ENCODE measurements around the gene CCDC138.
A peak's percentile ranks its signal among the peaks of the same experiment; 100 is the strongest.

Gene CCDC138

GRCh38 chr2:108803045-108803736 is 16.6 kb downstream of the CCDC138 start:
- no peak for FAIRE-seq
- no peak for DNase-seq (ENCODE audit: insufficient read length, low spot score)
- TF ChIP-seq CTCF (IDR thresholded peaks at IDR 0.05; ENCODE audit: insufficient read depth, missing control alignments): no peak

- DNase-seq (ENCODE audit: insufficient read length, low spot score) (no peak), FAIRE-seq (no peak)
- TF ChIP-seq CTCF (IDR thresholded peaks at IDR 0.05; ENCODE audit: insufficient read depth, missing control alignments): no peak
Measured at GRCh38 chr2:108805032-108805431, 18.5 kb downstream of the CCDC138 start.

- FAIRE-seq: peak; percentile 96
- no peak for TF ChIP-seq CTCF (IDR thresholded peaks at IDR 0.05; ENCODE audit: insufficient read depth, missing control alignments)
- DNase-seq (ENCODE audit: insufficient read length, low spot score): no peak
Measured at GRCh38 chr2:108805782-108806181, 19.2 kb downstream of the CCDC138 start.

- TF ChIP-seq CTCF (IDR thresholded peaks at IDR 0.05; ENCODE audit: insufficient read depth, missing control alignments): no peak
- DNase-seq (ENCODE audit: insufficient read length, low spot score) (no peak), FAIRE-seq (peak; percentile 25)
Measured at GRCh38 chr2:108806371-108807113, 20.0 kb downstream of the CCDC138 start.

GRCh38 chr2:108809936-108810335 is 23.4 kb downstream of the CCDC138 start:
- FAIRE-seq (no peak), DNase-seq (ENCODE audit: insufficient read length, low spot score) (no peak)
- no peak for TF ChIP-seq CTCF (IDR thresholded peaks at IDR 0.05; ENCODE audit: insufficient read depth, missing control alignments)

GRCh38 chr2:108810993-108811957 is 24.7 kb downstream of the CCDC138 start:
- TF ChIP-seq CTCF (IDR thresholded peaks at IDR 0.05; ENCODE audit: insufficient read depth, missing control alignments): no peak
- no peak for FAIRE-seq
- no peak for DNase-seq (ENCODE audit: insufficient read length, low spot score)

All from D721Med (cell line).